ENCODE measurements around the gene RP9.
A peak's percentile ranks its signal among the peaks of the same experiment; 100 is the strongest.

The RP9 gene

DNA sequence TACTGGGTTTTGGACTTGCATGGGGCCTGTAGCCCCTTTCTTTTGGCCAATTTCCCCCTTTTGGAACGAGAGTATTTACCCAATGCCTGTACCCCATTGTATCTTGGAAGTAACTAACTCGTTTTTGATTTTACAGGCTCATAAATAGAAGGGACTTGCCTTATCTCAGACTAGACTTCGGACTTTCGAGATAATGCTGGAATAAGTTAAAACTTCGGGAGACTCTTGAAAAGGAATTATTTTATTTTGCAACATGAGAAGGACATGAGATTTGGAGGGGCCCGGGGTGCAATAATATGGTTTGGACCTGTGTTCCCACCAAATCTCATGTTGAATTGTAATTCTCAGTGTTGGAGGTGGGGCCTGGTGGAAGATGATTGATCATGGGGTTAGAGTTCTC is 38.4 kb downstream of the RP9 start:
- TF ChIP-seq, protein P1, sequence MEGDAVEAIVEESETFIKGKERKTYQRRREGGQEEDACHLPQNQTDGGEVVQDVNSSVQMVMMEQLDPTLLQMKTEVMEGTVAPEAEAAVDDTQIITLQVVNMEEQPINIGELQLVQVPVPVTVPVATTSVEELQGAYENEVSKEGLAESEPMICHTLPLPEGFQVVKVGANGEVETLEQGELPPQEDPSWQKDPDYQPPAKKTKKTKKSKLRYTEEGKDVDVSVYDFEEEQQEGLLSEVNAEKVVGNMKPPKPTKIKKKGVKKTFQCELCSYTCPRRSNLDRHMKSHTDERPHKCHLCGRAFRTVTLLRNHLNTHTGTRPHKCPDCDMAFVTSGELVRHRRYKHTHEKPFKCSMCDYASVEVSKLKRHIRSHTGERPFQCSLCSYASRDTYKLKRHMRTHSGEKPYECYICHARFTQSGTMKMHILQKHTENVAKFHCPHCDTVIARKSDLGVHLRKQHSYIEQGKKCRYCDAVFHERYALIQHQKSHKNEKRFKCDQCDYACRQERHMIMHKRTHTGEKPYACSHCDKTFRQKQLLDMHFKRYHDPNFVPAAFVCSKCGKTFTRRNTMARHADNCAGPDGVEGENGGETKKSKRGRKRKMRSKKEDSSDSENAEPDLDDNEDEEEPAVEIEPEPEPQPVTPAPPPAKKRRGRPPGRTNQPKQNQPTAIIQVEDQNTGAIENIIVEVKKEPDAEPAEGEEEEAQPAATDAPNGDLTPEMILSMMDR (IDR thresholded peaks at IDR 0.05; ENCODE audit: extremely low read depth, insufficient read depth, missing control alignments): no peak
- in situ Hi-C loops (cut with MboI; ENCODE audit: low pct_unique_long_range_greater_than_20kb, low sequenced_read_pairs, unreplicated experiment): no loop called here
- no peak for DNase-seq (ENCODE audit: low spot score)

DNA sequence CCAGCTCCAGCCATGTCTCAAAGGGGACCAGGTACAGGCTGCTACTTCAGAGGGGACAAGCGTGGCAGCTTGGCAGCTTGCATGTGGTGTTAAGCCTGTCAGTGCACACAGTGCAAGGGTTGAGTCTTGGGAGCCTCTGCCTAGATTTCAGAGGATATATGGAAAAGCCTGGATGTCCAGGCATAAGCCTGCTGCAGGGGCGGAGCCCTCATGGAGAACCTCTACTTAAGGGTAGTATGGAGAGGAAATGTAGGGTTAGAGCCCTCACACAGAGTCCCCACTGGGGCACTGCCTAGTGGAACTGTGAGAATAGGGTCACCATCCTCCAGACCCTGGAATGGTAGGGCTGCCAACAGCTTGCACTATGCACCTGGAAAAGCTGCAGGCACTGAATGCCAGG is 38.9 kb downstream of the RP9 start:
- no peak for DNase-seq (ENCODE audit: low spot score)
- in situ Hi-C loops (cut with MboI; ENCODE audit: low pct_unique_long_range_greater_than_20kb, low sequenced_read_pairs, unreplicated experiment): no loop called here
- TF ChIP-seq, protein P1 (IDR thresholded peaks at IDR 0.05; ENCODE audit: extremely low read depth, insufficient read depth, missing control alignments): no peak

GRCh38 chr7:33067921-33068320 is 41.3 kb downstream of the RP9 start:
- in situ Hi-C loops (cut with MboI; ENCODE audit: low pct_unique_long_range_greater_than_20kb, low sequenced_read_pairs, unreplicated experiment): no loop called here
- TF ChIP-seq, protein P1 (IDR thresholded peaks at IDR 0.05; ENCODE audit: extremely low read depth, insufficient read depth, missing control alignments): no peak

DNA sequence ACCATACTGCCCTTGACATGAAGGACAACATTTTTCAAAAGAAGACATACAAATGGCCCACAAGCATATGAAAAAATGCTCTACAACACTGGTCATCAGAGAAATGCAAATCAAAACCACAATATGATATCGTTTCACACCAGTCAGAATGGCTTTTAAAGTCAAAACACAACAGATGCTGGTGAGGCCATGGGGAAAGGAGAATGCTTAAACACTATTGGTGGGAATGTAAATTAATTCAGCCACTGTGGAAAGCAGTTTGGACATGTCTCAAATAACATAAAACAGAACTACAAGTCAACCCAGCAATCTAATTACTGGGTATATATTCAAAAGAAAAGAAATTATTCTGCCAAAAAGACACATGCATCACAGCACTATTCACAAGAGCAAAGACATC is 42.4 kb downstream of the RP9 start:
- in situ Hi-C loops (cut with MboI; ENCODE audit: low pct_unique_long_range_greater_than_20kb, low sequenced_read_pairs, unreplicated experiment): no loop called here
- no peak for DNase-seq (ENCODE audit: low spot score)
- TF ChIP-seq, protein P1 (IDR thresholded peaks at IDR 0.05; ENCODE audit: extremely low read depth, insufficient read depth, missing control alignments): no peak

More at GRCh38 chr7:33067921-33068320, 41.3 kb downstream of the RP9 start:
- DNase-seq (ENCODE audit: low spot score): no peak

- in situ Hi-C loops (cut with MboI; ENCODE audit: low pct_unique_long_range_greater_than_20kb, low sequenced_read_pairs, unreplicated experiment): no loop called here
- no peak for DNase-seq (ENCODE audit: low spot score)
- TF ChIP-seq, protein P1 (IDR thresholded peaks at IDR 0.05; ENCODE audit: extremely low read depth, insufficient read depth, missing control alignments): no peak
Observed at GRCh38 chr7:33065981-33066380, 43.2 kb downstream of the RP9 start.

GRCh38 chr7:33062782-33063443 is 46.3 kb downstream of the RP9 start:
- in situ Hi-C loops (cut with MboI; ENCODE audit: low pct_unique_long_range_greater_than_20kb, low sequenced_read_pairs, unreplicated experiment): no loop called here
- DNase-seq (ENCODE audit: low spot score): peak; percentile 97
- TF ChIP-seq, protein P1 (IDR thresholded peaks at IDR 0.05; ENCODE audit: extremely low read depth, insufficient read depth, missing control alignments): no peak

Data from GM13977 (cell line).